Ovary (tissue), 3 donors: ENCODE data around the gene CHMP4B.
A peak's percentile ranks its signal among the peaks of the same experiment; 100 is the strongest.

Source experiments
- CTCF ChIP-seq, 3 donors: fragments of 450-650 bp in 2 of 3; fragments of 200-600 bp in 1 of 3; IDR thresholded peaks; one replicate each; pipeline versions ENCODE4 v1.5.1 to v1.8.0; 2016 to 2022; ENCODE audit warnings: antibody characterized with exemption in 3 of 3, mild to moderate bottlenecking in 1 of 3
- EP300 ChIP-seq: sonication (generic); formaldehyde crosslinking; IDR thresholded peaks from one replicate; pipeline ENCODE4 v1.6.1; 2017; ENCODE audit warnings: antibody characterized with exemption
- POLR2A ChIP-seq: fragments of 450-650 bp; IDR thresholded peaks from one replicate; pipeline ENCODE4 v1.6.1; 2017; ENCODE audit warnings: antibody characterized with exemption, mild to moderate bottlenecking, moderate library complexity
- donor health status: DM: no; HTN: no; CAD: no.

- TF ChIP-seq POLR2A (peak; percentile 86), CTCF (IDR thresholded peaks at IDR 0.05) (no peak), EP300 (peak; percentile 80)
These were observed at the start of gene CHMP4B for GRCh38 chr20:33810885-33811775.
